Measurements from ENCODE around the gene ZNF683. TPM values are rescaled to one million over a fixed set of nuclear protein-coding genes. Genes with fewer than 3 reads are reported as not detected.
A peak's percentile ranks its signal among the peaks of the same experiment; 100 is the strongest.

The ZNF683 gene
- total RNA-seq, 1 experiment from 2014 or later: not detected

GRCh38 chr1:26337625-26338024 lies 34.9 kb downstream of the ZNF683 start:
- Histone ChIP-seq H3K9me2 (replicated peaks; ENCODE audit: low read length) (no peaks in the 10 kb centered on the region), H3K4me1 (ENCODE audit: insufficient read depth, low read length) (peaks cover 5% of the 10 kb centered on the region), H4K20me1 (ENCODE audit: low read length) (no peaks in the 10 kb centered on the region), H3F3A (ENCODE audit: low read length, unreplicated experiment) (no peaks in the 10 kb centered on the region), H3K9ac (ENCODE audit: low read length) (no peak overlapping the region), H3K4me3 (ENCODE audit: low read length) (no peak overlapping the region), H3K9me3 (ENCODE audit: low read length) (no peaks in the 10 kb centered on the region), H3K4me2 (ENCODE audit: low read length) (no peak overlapping the region), H3K27me3 (ENCODE audit: low read length) (no peaks in the 10 kb centered on the region), H3K27ac (ENCODE audit: low read length) (no peak overlapping the region), H2AFZ (ENCODE audit: low read length) (no peak overlapping the region), H3K79me2 (ENCODE audit: low read length) (no peaks in the 10 kb centered on the region), H3K36me3 (ENCODE audit: low read depth, low read length) (no peaks in the 10 kb centered on the region)
- intact Hi-C loops (cut with micrococcal nuclease): no loop called here
- no TSS peak for BruUV-seq (replicated peaks)
- CTCF ChIA-PET: no interaction called here
- DNase-seq (no peak), ATAC-seq (no peak)
- TF ChIP-seq CTCF (conservative IDR thresholded peaks at IDR 0.05; ENCODE audit: low read depth, low read length): no peak
- no peak for TF ChIP-seq EZH2 (IDR thresholded peaks at IDR 0.05; ENCODE audit: low read length, unreplicated experiment)
- no peak for TF ChIP-seq EZH2phosphoT487 (IDR thresholded peaks at IDR 0.05; ENCODE audit: borderline replicate concordance, low read length)
- POLR2A ChIA-PET (ENCODE audit: unreplicated experiment): no interaction called here

- Histone ChIP-seq H3K79me2 (ENCODE audit: low read length) (no peaks in the 10 kb centered on the region), H3K9me3 (ENCODE audit: low read length) (no peaks in the 10 kb centered on the region), H3K4me2 (ENCODE audit: low read length) (peak overlapping the region; percentile 86; the same call in 1 of the 2 replicates), H3K4me3 (ENCODE audit: low read length) (no peak overlapping the region), H3K27me3 (ENCODE audit: low read length) (no peaks in the 10 kb centered on the region), H3K27ac (ENCODE audit: low read length) (no peak overlapping the region), H3K9ac (ENCODE audit: low read length) (no peak overlapping the region), H3K9me2 (replicated peaks; ENCODE audit: low read length) (no peaks in the 10 kb centered on the region), H3K4me1 (ENCODE audit: insufficient read depth, low read length) (peaks cover 5% of the 10 kb centered on the region), H2AFZ (ENCODE audit: low read length) (no peak overlapping the region), H4K20me1 (ENCODE audit: low read length) (no peaks in the 10 kb centered on the region), H3F3A (ENCODE audit: low read length, unreplicated experiment) (no peaks in the 10 kb centered on the region), H3K36me3 (ENCODE audit: low read depth, low read length) (no peaks in the 10 kb centered on the region)
- ChIA-PET POLR2A (ENCODE audit: unreplicated experiment) (no interaction called here), CTCF (no interaction called here)
- ATAC-seq (no peak), DNase-seq (no peak)
- TF ChIP-seq CTCF (conservative IDR thresholded peaks at IDR 0.05; ENCODE audit: low read depth, low read length) (no peak), EZH2phosphoT487 (IDR thresholded peaks at IDR 0.05; ENCODE audit: borderline replicate concordance, low read length) (no peak), EZH2 (IDR thresholded peaks at IDR 0.05; ENCODE audit: low read length, unreplicated experiment) (no peak)
- no TSS peak for BruUV-seq (replicated peaks)
- intact Hi-C loops (cut with micrococcal nuclease): no loop called here
Measured at GRCh38 chr1:26337206-26337535, 35.4 kb downstream of the ZNF683 start.

GRCh38 chr1:26336477-26337205 lies 35.9 kb downstream of the ZNF683 start:
- H3K9me3 ChIP-seq (ENCODE audit: low read length): no peaks in the 10 kb centered on the region
- H3K4me1 ChIP-seq (ENCODE audit: insufficient read depth, low read length): peaks cover 5% of the 10 kb centered on the region
- ATAC-seq: peak; percentile 92
- H3K27ac ChIP-seq (ENCODE audit: low read length): peak overlapping the region; percentile 20; the same call in 1 of the 2 replicates
- no peaks in the 10 kb centered on the region for H3K79me2 ChIP-seq (ENCODE audit: low read length)
- no peaks in the 10 kb centered on the region for H3K27me3 ChIP-seq (ENCODE audit: low read length)
- no peak for TF ChIP-seq CTCF (conservative IDR thresholded peaks at IDR 0.05; ENCODE audit: low read depth, low read length)
- TF ChIP-seq EZH2phosphoT487 (IDR thresholded peaks at IDR 0.05; ENCODE audit: borderline replicate concordance, low read length): no peak
- TF ChIP-seq EZH2 (IDR thresholded peaks at IDR 0.05; ENCODE audit: low read length, unreplicated experiment): no peak
- DNase-seq: peak; percentile 86
- peak overlapping the region; percentile 90 for H2AFZ ChIP-seq (ENCODE audit: low read length)
- H3K4me3 ChIP-seq (ENCODE audit: low read length): peak overlapping the region; percentile 89
- intact Hi-C loops (cut with micrococcal nuclease): no loop called here
- peak overlapping the region; percentile 86 for H3K4me2 ChIP-seq (ENCODE audit: low read length)
- BruUV-seq (replicated peaks): no TSS peak
- no peaks in the 10 kb centered on the region for H3K36me3 ChIP-seq (ENCODE audit: low read depth, low read length)
- H3K9ac ChIP-seq (ENCODE audit: low read length): peak overlapping the region; percentile 38
- CTCF ChIA-PET: no interaction called here
- no peaks in the 10 kb centered on the region for H3F3A ChIP-seq (ENCODE audit: low read length, unreplicated experiment)
- H4K20me1 ChIP-seq (ENCODE audit: low read length): no peaks in the 10 kb centered on the region
- POLR2A ChIA-PET (ENCODE audit: unreplicated experiment): no interaction called here
- H3K9me2 ChIP-seq (replicated peaks; ENCODE audit: low read length): no peaks in the 10 kb centered on the region

Measured in PC-3 (cell line).